GM23338 (cell line): ENCODE measurements around the gene FNDC4. TPM values are rescaled to one million over a fixed set of nuclear protein-coding genes. Genes with fewer than 3 reads are reported as not detected.

Source experiments
- ATAC-seq: fragments of 200-7000 bp; cut with Tn5 transposase; 3 replicates; pipeline ENCODE4 v1.9.1; 2020
- DNase-seq: peaks from one replicate; pipeline ENCODE4 v3.0.0-alpha.2; 2015; ENCODE audit warnings: low spot score
- H2AFZ ChIP-seq: fragments of 200-600 bp; sonication (generic); 2 replicates; pipeline ENCODE4 v1.8.0; 2016; ENCODE audit warnings: antibody characterized with exemption, mild to moderate bottlenecking, moderate library complexity
- H3F3A ChIP-seq: fragments of 200-600 bp; sonication (generic); replicated peaks from 2 replicates; pipeline ENCODE4 v1.8.0; 2017; ENCODE audit warnings: antibody characterized with exemption, mixed run types, low read depth
- H3K27ac ChIP-seq: fragments of 200-600 bp; sonication (generic); 2 replicates; pipeline ENCODE4 v1.6.1; 2016; ENCODE audit warnings: low read depth
- H3K27me3 ChIP-seq: fragments of 200-600 bp; sonication (generic); 2 replicates; pipeline ENCODE4 v1.8.0; 2016; ENCODE audit warnings: mild to moderate bottlenecking, mixed run types, moderate library complexity; ENCODE audit not compliant: insufficient read depth
- H3K36me3 ChIP-seq: fragments of 200-600 bp; sonication (generic); 2 replicates; pipeline ENCODE4 v1.8.0; 2016; ENCODE audit warnings: mild to moderate bottlenecking; ENCODE audit not compliant: insufficient read depth
- H3K4me1 ChIP-seq: fragments of 200-600 bp; sonication (generic); 2 replicates; pipeline ENCODE4 v1.8.0; 2016; ENCODE audit warnings: mild to moderate bottlenecking, moderate library complexity; ENCODE audit not compliant: insufficient read depth
- H3K4me2 ChIP-seq: fragments of 200-600 bp; sonication (generic); 2 replicates; pipeline ENCODE4 v1.7.1; 2017; ENCODE audit warnings: mixed run types
- H3K4me3 ChIP-seq: fragments of 200-600 bp; sonication (generic); 2 replicates; pipeline ENCODE4 v1.6.1; 2016; ENCODE audit warnings: mixed run types
- H3K79me2 ChIP-seq: fragments of 200-600 bp; sonication (generic); replicated peaks from 2 replicates; pipeline ENCODE4 v1.8.0; 2017; ENCODE audit warnings: mild to moderate bottlenecking; ENCODE audit not compliant: insufficient read depth
- H3K9me2 ChIP-seq: fragments of 200-600 bp; sonication (generic); 2 replicates; pipeline ENCODE4 v1.8.0; 2017; ENCODE audit not compliant: insufficient read depth
- H4K20me1 ChIP-seq: fragments of 200-600 bp; sonication (generic); replicated peaks from 2 replicates; pipeline ENCODE4 v1.8.0; 2017; ENCODE audit warnings: mild to moderate bottlenecking; ENCODE audit not compliant: insufficient read depth
- H3K27ac Mint-ChIP-seq: 2 replicates; pipeline ENCODE4 v1.8.0; 2020; ENCODE audit warnings: inconsistent platforms, mild to moderate bottlenecking, moderate library complexity, mixed read lengths
- H3K27me3 Mint-ChIP-seq: 3 replicates; pipeline ENCODE4 v1.8.0; 2022; ENCODE audit warnings: low read depth, mild to moderate bottlenecking, moderate library complexity, mixed read lengths, inconsistent platforms; ENCODE audit not compliant: insufficient read depth, poor library complexity
- H3K36me3 Mint-ChIP-seq: 3 replicates; pipeline ENCODE4 v1.8.0; 2021; ENCODE audit warnings: low read depth, mild to moderate bottlenecking, inconsistent platforms, moderate library complexity, mixed read lengths
- H3K4me1 Mint-ChIP-seq: 3 replicates; pipeline ENCODE4 v1.8.0; 2020; ENCODE audit warnings: mild to moderate bottlenecking, inconsistent platforms, mixed read lengths
- H3K4me3 Mint-ChIP-seq: 3 replicates; pipeline ENCODE4 v1.8.0; 2021; ENCODE audit warnings: moderate library complexity, mild to moderate bottlenecking, inconsistent platforms, mixed read lengths
- H3K9me3 Mint-ChIP-seq: 3 replicates; pipeline ENCODE4 v1.8.0; 2020; ENCODE audit warnings: moderate library complexity, mild to moderate bottlenecking, inconsistent platforms, mixed read lengths
- CREB1 ChIP-seq: fragments of 250-450 bp; sonication (Bioruptor Pico); IDR thresholded peaks from 2 replicates; pipeline ENCODE4 v1.5.0; 2020; ENCODE audit warnings: low read depth, mild to moderate bottlenecking, moderate library complexity
- ETS1 ChIP-seq: IDR thresholded peaks from 2 replicates; pipeline ENCODE4 v1.6.1; 2016; ENCODE audit warnings: antibody characterized with exemption
- EZH2 ChIP-seq: fragments of 200-600 bp; sonication (generic); IDR thresholded peaks from one replicate; pipeline ENCODE4 v1.8.0; 2017; ENCODE audit warnings: antibody characterized with exemption, mild to moderate bottlenecking, low read depth; ENCODE audit not compliant: unreplicated experiment
- EZH2phosphoT487 ChIP-seq: fragments of 200-600 bp; sonication (generic); IDR thresholded peaks from one replicate; pipeline ENCODE4 v1.8.1; 2018; ENCODE audit warnings: antibody characterized with exemption; ENCODE audit not compliant: unreplicated experiment
- JUNB ChIP-seq: IDR thresholded peaks from one replicate; pipeline ENCODE4 v1.6.1; 2016; ENCODE audit warnings: antibody characterized with exemption; ENCODE audit not compliant: unreplicated experiment
- NANOG ChIP-seq: IDR thresholded peaks from 2 replicates; pipeline ENCODE4 v1.6.1; 2016; ENCODE audit warnings: antibody characterized with exemption, borderline replicate concordance
- POLR2AphosphoS5 ChIP-seq: IDR thresholded peaks from 2 replicates; pipeline ENCODE4 v1.6.1; 2016; ENCODE audit warnings: antibody characterized with exemption, low read depth
- STAT1 ChIP-seq: IDR thresholded peaks from one replicate; pipeline ENCODE4 v1.6.1; 2016; ENCODE audit warnings: antibody characterized with exemption; ENCODE audit not compliant: unreplicated experiment
- ZNF114 ChIP-seq: fragments of 250-450 bp; sonication (Bioruptor Pico); IDR thresholded peaks from 2 replicates; pipeline ENCODE4 v1.5.0; 2020; ENCODE audit warnings: mild to moderate bottlenecking, moderate library complexity
- ZNF331 ChIP-seq: fragments of 250-450 bp; sonication (Bioruptor Pico); IDR thresholded peaks from 2 replicates; pipeline ENCODE4 v1.5.0; 2020; ENCODE audit warnings: low read depth, mild to moderate bottlenecking, moderate library complexity
- ZNF462 ChIP-seq: fragments of 250-450 bp; sonication (Bioruptor Pico); IDR thresholded peaks from 2 replicates; pipeline ENCODE4 v1.5.0; 2020; ENCODE audit warnings: mild to moderate bottlenecking, moderate library complexity
- polyA plus RNA-seq: library from polyadenylated mRNA; unstranded; fragments of >200 nt; fragmentation: Nextera tagmentation; extraction: Ambion mirVana; gene quantifications from 2 replicates; pipeline ENCODE4 v1.2.1, GENCODE V29; 2016
- total RNA-seq: library from RNA; depleted of rRNA; stranded (reverse); fragments of >200 nt; shearing (Covaris generic); gene quantifications from 2 replicates; pipeline ENCODE4 v1.2.3, GENCODE V29; 2014
- TF ChIP-seq, protein P1 (sequence below): IDR thresholded peaks from one replicate; pipeline ENCODE4 v1.6.1; 2018; ENCODE audit warnings: antibody characterized with exemption; ENCODE audit not compliant: unreplicated experiment
- TF ChIP-seq, protein P2 (sequence below), 2 experiments: fragments of 200-600 bp in 1 of 2; sonication (generic) in 1 of 2; conservative IDR thresholded peaks; 2 replicates each; pipeline versions ENCODE4 v1.5.1 to v1.6.1; 2016 to 2017; ENCODE audit warnings: antibody characterized with exemption in 2 of 2, low read depth in 2 of 2, mild to moderate bottlenecking in 2 of 2, moderate library complexity in 1 of 2

Gene FNDC4
- total and polyA plus RNA-seq, 2 experiments from 2014 or later: 5.9 to 13.3 TPM

DNA sequence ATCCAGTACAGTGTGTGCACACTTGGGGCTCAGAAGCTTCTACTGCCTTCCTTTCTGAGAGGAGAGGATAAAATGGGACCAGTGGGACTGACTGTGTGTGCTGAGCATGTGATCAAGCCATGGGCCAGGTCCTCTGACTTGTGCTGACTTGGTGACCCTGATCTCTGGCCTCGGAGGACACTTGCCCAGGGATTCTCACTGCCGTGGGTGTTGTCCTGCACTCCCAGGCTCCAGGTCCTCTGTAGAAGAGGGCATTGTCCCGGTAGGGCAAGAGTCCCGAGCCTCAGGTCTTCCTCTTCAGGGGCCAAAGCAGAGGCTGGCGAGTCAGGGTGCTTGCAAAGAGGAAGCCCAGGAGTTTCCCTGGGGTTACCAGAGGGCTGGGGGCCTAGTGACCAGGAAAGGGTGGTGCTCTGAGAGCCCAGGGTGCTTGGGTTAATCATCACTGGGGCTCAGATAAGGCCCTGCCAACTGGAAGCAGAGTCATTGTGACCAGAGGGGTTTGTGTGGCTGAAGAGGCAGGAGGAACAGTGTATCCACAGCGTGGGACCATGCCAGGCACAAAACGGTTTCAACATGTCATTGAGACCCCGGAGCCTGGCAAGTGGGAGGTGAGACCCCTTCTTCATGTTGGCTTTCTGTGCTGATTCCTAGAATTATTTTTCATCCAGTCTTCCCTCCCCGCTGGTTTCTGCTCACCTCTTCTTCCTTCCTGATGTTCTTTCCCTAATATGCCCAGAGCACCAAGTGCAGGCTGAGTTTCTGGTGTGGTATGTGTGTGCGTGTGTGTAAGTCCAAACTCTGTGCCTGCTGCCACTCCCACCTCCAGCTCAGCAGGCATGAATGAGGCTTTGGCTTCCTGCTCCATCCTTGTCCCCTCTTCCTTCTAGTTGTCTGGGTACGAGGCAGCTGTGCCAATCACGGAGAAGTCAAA, 1.6 kb upstream of the FNDC4 start, which contains the start of gene GCKR:
TSS of gene GCKR (plus strand) at position 483 of the 931 bp plus-strand sequence. CDS start at position 549, 66 bp downstream.
- Histone ChIP-seq H2AFZ (peak within 1 kb of the TSS; percentile 100), H3K4me3 (peak within 1 kb of the TSS; percentile 98), H3K9me2 (no peaks in the 10 kb centered on the region), H3K4me1 (0 out of 2 replicates have a peak, but pooled peaks cover 15% of the 10 kb centered on the region), H3F3A (no peaks in the 10 kb centered on the region), H3K4me2 (peak within 1 kb of the TSS; percentile 98), H3K27ac (no peak within 1 kb of the TSS), H3K36me3 (no peaks in the 10 kb centered on the region), H3K27me3 (peaks cover 31% of the 10 kb centered on the region), H3K79me2 (no peaks in the 10 kb centered on the region), H4K20me1 (no peaks in the 10 kb centered on the region)
- Mint-ChIP-seq H3K27me3 (peaks cover 20% of the 10 kb centered on the region), H3K4me1 (peaks cover 16% of the 10 kb centered on the region), H3K9me3 (no peaks in the 10 kb centered on the region), H3K27ac (no peak within 1 kb of the TSS), H3K4me3 (peak within 1 kb of the TSS; percentile 92), H3K36me3 (no peaks in the 10 kb centered on the region; the same call in 2 of the 3 replicates)
- DNase-seq (no peak), ATAC-seq (no peak)
- TF ChIP-seq ZNF462 (CRISPR knock-in tag) (no peak), ZNF331 (CRISPR knock-in tag) (no peak), POLR2AphosphoS5 (no peak), JUNB (no peak), STAT1 (no peak), CREB1 (CRISPR knock-in tag) (no peak), NANOG (no peak), ETS1 (no peak), ZNF114 (no peak), EZH2 (no peak), EZH2phosphoT487 (no peak)
- TF ChIP-seq, protein P1, sequence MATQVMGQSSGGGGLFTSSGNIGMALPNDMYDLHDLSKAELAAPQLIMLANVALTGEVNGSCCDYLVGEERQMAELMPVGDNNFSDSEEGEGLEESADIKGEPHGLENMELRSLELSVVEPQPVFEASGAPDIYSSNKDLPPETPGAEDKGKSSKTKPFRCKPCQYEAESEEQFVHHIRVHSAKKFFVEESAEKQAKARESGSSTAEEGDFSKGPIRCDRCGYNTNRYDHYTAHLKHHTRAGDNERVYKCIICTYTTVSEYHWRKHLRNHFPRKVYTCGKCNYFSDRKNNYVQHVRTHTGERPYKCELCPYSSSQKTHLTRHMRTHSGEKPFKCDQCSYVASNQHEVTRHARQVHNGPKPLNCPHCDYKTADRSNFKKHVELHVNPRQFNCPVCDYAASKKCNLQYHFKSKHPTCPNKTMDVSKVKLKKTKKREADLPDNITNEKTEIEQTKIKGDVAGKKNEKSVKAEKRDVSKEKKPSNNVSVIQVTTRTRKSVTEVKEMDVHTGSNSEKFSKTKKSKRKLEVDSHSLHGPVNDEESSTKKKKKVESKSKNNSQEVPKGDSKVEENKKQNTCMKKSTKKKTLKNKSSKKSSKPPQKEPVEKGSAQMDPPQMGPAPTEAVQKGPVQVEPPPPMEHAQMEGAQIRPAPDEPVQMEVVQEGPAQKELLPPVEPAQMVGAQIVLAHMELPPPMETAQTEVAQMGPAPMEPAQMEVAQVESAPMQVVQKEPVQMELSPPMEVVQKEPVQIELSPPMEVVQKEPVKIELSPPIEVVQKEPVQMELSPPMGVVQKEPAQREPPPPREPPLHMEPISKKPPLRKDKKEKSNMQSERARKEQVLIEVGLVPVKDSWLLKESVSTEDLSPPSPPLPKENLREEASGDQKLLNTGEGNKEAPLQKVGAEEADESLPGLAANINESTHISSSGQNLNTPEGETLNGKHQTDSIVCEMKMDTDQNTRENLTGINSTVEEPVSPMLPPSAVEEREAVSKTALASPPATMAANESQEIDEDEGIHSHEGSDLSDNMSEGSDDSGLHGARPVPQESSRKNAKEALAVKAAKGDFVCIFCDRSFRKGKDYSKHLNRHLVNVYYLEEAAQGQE: no peak
- TF ChIP-seq, protein P2, sequence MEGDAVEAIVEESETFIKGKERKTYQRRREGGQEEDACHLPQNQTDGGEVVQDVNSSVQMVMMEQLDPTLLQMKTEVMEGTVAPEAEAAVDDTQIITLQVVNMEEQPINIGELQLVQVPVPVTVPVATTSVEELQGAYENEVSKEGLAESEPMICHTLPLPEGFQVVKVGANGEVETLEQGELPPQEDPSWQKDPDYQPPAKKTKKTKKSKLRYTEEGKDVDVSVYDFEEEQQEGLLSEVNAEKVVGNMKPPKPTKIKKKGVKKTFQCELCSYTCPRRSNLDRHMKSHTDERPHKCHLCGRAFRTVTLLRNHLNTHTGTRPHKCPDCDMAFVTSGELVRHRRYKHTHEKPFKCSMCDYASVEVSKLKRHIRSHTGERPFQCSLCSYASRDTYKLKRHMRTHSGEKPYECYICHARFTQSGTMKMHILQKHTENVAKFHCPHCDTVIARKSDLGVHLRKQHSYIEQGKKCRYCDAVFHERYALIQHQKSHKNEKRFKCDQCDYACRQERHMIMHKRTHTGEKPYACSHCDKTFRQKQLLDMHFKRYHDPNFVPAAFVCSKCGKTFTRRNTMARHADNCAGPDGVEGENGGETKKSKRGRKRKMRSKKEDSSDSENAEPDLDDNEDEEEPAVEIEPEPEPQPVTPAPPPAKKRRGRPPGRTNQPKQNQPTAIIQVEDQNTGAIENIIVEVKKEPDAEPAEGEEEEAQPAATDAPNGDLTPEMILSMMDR (conservative IDR thresholded peaks at IDR 0.05; ENCODE audit: low read depth in 2 of 2): no peak
